ENCODE data around the gene TFAP2C. TPM values are rescaled to one million over a fixed set of nuclear protein-coding genes. Genes with fewer than 3 reads are reported as not detected.

The TFAP2C gene
- total RNA-seq, 1 experiment from 2014 or later = 23.7 TPM

- peak overlapping the region; percentile 83 for H3K4me3 Mint-ChIP-seq
- ATAC-seq = no peak; the same call in 1 of the 2 replicates
- ChIA-PET CTCF (interaction anchor here (0.6 to 4.0 kb wide), 46 partner anchors 11 to 432 kb away, joined by 3 to 46 read pairs (median 4); no protein-coding TSS in a partner anchor), POLR2A (interaction anchor here (1.1 kb wide), 1 partner anchor 175 kb away, joined by 3 read pairs; no protein-coding TSS in a partner anchor)
- peaks cover 25% of the 10 kb centered on the region for H3K36me3 Mint-ChIP-seq
- no peak for TF ChIP-seq KAT7 (CRISPR knock-in tag; IDR thresholded peaks at IDR 0.05; ENCODE audit: borderline replicate concordance)
- no peak for TF ChIP-seq E2F5 (CRISPR knock-in tag; IDR thresholded peaks at IDR 0.05)
- 0 out of 2 replicates have a peak, but pooled peaks have one; percentile 12 for TF ChIP-seq PRDM15 (CRISPR knock-in tag; IDR thresholded peaks at IDR 0.05)
- no peak for TF ChIP-seq NFATC4 (CRISPR knock-in tag; IDR thresholded peaks at IDR 0.05)
- TF ChIP-seq ZSCAN18 (CRISPR knock-in tag; IDR thresholded peaks at IDR 0.05) = no peak
- TF ChIP-seq MAX (CRISPR knock-in tag; IDR thresholded peaks at IDR 0.05) = peak; percentile 15; the same call in 1 of the 2 replicates
- TF ChIP-seq ARID4B (CRISPR knock-in tag; IDR thresholded peaks at IDR 0.05; ENCODE audit: borderline replicate concordance) = 0 out of 2 replicates have a peak, but pooled peaks have one; percentile 25
- no peaks in the 10 kb centered on the region for H3K9me3 Mint-ChIP-seq
- DNase-seq (ENCODE audit: low spot score) = no peak
- peaks cover 73% of the 10 kb centered on the region for H3K27me3 Mint-ChIP-seq (ENCODE audit: low read depth)
- H3K4me1 Mint-ChIP-seq = peaks cover 47% of the 10 kb centered on the region
- no peak overlapping the region for H3K27ac Mint-ChIP-seq
Measured at GRCh38 chr20:56629464-56630085, 469 bp downstream of the TFAP2C start.

GRCh38 chr20:56630086-56630493 is 984 bp downstream of the TFAP2C start:
- CTCF ChIA-PET = interaction anchor here (0.6 to 4.0 kb wide), 47 partner anchors 11 to 462 kb away, joined by 3 to 46 read pairs (median 4); no protein-coding TSS in a partner anchor
- ATAC-seq (peak; percentile 61), DNase-seq (ENCODE audit: low spot score) (peak; percentile 85)
- peaks cover 51% of the 10 kb centered on the region for H3K4me1 Mint-ChIP-seq
- POLR2A ChIA-PET = interaction anchor here (1.1 kb wide), 1 partner anchor 175 kb away, joined by 3 read pairs; no protein-coding TSS in a partner anchor
- peaks cover 29% of the 10 kb centered on the region for H3K36me3 Mint-ChIP-seq
- peak overlapping the region; percentile 83 for H3K4me3 Mint-ChIP-seq
- H3K27ac Mint-ChIP-seq = no peak overlapping the region
- H3K27me3 Mint-ChIP-seq (ENCODE audit: low read depth) = peaks cover 68% of the 10 kb centered on the region
- no peaks in the 10 kb centered on the region for H3K9me3 Mint-ChIP-seq
- TF ChIP-seq AFF4 (CRISPR knock-in tag; IDR thresholded peaks at IDR 0.05; ENCODE audit: borderline replicate concordance) (no peak), ZNF423 (CRISPR knock-in tag; IDR thresholded peaks at IDR 0.05) (peak; percentile 32; the same call in 1 of the 2 replicates), ZNF317 (CRISPR knock-in tag; IDR thresholded peaks at IDR 0.05; ENCODE audit: borderline replicate concordance, low read depth) (no peak), ARID4B (CRISPR knock-in tag; IDR thresholded peaks at IDR 0.05; ENCODE audit: borderline replicate concordance) (peak; percentile 15; the same call in 1 of the 2 replicates), KAT7 (CRISPR knock-in tag; IDR thresholded peaks at IDR 0.05; ENCODE audit: borderline replicate concordance) (0 out of 2 replicates have a peak, but pooled peaks have one; percentile 32)
